Measurements from ENCODE around the gene TFDP1.

DNA sequence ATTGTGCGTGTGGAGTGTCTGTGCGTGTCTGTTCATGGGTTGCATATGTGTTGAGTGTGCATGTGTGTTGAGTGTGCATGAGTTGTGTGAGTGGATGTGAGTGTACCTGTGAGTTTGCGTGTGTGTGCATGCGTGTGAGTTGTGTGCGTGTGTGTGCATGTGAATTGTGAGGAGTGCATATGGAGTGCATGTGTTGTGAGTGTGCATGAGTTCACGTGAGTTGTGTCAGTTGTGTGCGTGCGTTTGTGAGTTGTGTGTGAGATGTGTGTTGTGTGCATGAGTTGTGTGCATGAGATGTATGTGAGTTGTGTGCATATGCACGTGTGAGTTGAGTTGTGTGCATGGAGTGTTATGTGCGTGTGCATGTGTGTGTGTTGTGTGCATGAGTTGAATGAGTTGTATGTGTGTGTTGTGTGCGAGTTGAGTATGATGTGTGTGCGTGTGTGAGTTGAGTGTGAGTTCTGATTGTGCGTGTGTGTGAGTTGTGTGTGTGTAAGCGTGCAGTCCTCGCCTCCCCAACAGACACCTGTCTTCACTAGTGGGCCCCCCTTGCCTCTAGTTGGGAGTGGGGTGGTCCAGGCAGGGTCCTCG, 29.3 kb downstream of the TFDP1 start:
- TF ChIP-seq, protein P1, sequence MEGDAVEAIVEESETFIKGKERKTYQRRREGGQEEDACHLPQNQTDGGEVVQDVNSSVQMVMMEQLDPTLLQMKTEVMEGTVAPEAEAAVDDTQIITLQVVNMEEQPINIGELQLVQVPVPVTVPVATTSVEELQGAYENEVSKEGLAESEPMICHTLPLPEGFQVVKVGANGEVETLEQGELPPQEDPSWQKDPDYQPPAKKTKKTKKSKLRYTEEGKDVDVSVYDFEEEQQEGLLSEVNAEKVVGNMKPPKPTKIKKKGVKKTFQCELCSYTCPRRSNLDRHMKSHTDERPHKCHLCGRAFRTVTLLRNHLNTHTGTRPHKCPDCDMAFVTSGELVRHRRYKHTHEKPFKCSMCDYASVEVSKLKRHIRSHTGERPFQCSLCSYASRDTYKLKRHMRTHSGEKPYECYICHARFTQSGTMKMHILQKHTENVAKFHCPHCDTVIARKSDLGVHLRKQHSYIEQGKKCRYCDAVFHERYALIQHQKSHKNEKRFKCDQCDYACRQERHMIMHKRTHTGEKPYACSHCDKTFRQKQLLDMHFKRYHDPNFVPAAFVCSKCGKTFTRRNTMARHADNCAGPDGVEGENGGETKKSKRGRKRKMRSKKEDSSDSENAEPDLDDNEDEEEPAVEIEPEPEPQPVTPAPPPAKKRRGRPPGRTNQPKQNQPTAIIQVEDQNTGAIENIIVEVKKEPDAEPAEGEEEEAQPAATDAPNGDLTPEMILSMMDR (IDR thresholded peaks at IDR 0.05): no peak
- TF ChIP-seq POLR2AphosphoS5 (IDR thresholded peaks at IDR 0.05) (no peak), POLR2A (IDR thresholded peaks at IDR 0.05) (no peak), EP300 (IDR thresholded peaks at IDR 0.05) (no peak)

All from sigmoid colon (tissue), 4 donors.